Measurements from ENCODE around the gene ZFP57.

DNA sequence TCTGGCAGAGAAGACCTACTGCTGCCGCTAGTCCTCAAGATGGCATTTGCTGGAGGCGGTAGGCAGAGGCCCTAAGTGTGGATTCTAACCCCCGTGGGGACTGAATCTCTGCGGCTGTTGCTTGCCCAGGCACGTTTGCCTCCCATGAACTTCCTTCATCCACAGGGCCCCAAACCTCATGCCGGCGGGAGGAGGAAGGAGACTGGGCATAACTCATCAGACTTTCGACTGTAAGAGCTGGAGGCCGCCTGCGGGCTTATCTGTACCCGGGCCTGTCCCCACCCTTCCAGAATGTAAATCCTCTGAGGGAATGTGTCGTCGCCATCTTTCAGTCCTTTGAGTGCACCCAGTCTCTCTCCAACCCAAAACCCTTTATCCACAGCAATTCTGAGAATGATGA lies 990 bp downstream of the ZFP57 start:
- TF ChIP-seq YY1 (IDR thresholded peaks at IDR 0.05; ENCODE audit: low read depth): no peak
- no peak for TF ChIP-seq FOXM1 (IDR thresholded peaks at IDR 0.05; ENCODE audit: borderline replicate concordance, low read depth)
- TF ChIP-seq, protein P1, sequence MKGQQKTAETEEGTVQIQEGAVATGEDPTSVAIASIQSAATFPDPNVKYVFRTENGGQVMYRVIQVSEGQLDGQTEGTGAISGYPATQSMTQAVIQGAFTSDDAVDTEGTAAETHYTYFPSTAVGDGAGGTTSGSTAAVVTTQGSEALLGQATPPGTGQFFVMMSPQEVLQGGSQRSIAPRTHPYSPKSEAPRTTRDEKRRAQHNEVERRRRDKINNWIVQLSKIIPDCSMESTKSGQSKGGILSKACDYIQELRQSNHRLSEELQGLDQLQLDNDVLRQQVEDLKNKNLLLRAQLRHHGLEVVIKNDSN (IDR thresholded peaks at IDR 0.05): no peak
- no peak for TF ChIP-seq TAF1 (IDR thresholded peaks at IDR 0.05; ENCODE audit: low read depth)
- TF ChIP-seq EP300 (IDR thresholded peaks at IDR 0.05; ENCODE audit: borderline replicate concordance): no peak

All from Ishikawa (cell line).